PFSK-1 (cell line): Measurements from ENCODE around the gene CD52.

Experiments
- FOXP2 ChIP-seq: optimal IDR thresholded peaks from 2 replicates; pipeline ENCODE3; 2011; ENCODE audit warnings: borderline replicate concordance, control low read depth, inconsistent platforms; ENCODE audit not compliant: insufficient read depth; ENCODE audit errors: extremely low read length, extremely low read depth
- POLR2AphosphoS5 ChIP-seq: IDR thresholded peaks from 2 replicates; pipeline ENCODE4 v1.6.1; 2012; ENCODE audit warnings: low read depth, mild to moderate bottlenecking, control low read depth, low read length, moderate library complexity
- REST ChIP-seq, 2 experiments: IDR thresholded peaks; 2 replicates each; pipeline versions ENCODE4 v1.6.1 to v1.8.0; 2011 to 2012; ENCODE audit warnings: low read depth in 2 of 2, low read length in 2 of 2, control low read depth in 1 of 2, inconsistent platforms in 1 of 2, mild to moderate bottlenecking in 1 of 2, moderate library complexity in 1 of 2; ENCODE audit not compliant: insufficient read depth in 1 of 2
- SIN3A ChIP-seq: IDR thresholded peaks from 2 replicates; pipeline ENCODE4 v1.6.1; 2012; ENCODE audit warnings: mild to moderate bottlenecking, low read length, moderate library complexity, borderline replicate concordance; ENCODE audit not compliant: insufficient read depth
- TAF1 ChIP-seq: IDR thresholded peaks from 2 replicates; pipeline ENCODE4 v1.6.1; 2012; ENCODE audit warnings: low read length, control low read depth, borderline replicate concordance; ENCODE audit not compliant: insufficient read depth

GRCh38 chr1:26352338-26352679 lies 34.6 kb downstream of the CD52 start:
- no peak for TF ChIP-seq SIN3A
- TF ChIP-seq TAF1 = no peak
- TF ChIP-seq POLR2AphosphoS5 = no peak
- no peak for TF ChIP-seq REST (IDR thresholded peaks at IDR 0.05; ENCODE audit: insufficient read depth in 1 of 2, low read depth in 2 of 2, low read length in 2 of 2)
- no peak for TF ChIP-seq FOXP2
